Uterus (tissue), 4 donors: Measurements from ENCODE around the gene BIVM. TPM values are rescaled to one million over a fixed set of nuclear protein-coding genes. Genes with fewer than 3 reads are reported as not detected.
A peak's percentile ranks its signal among the peaks of the same experiment; 100 is the strongest.

ENCODE experiments used
- DNase-seq, 2 donors: peaks; one replicate each; pipeline ENCODE4 v3.0.0-alpha.2; 2019 to 2020
- H3K27ac ChIP-seq, 2 donors: fragments of 200-600 bp; sonication (generic); 1 replicate in 1 of 2; 2 replicates in 1 of 2; pipeline ENCODE4 v1.5.1; 2016 to 2018
- H3K27me3 ChIP-seq, 2 donors: fragments of 200-600 bp; sonication (generic); one replicate each; pipeline ENCODE4 v1.5.1; 2018 to 2019; ENCODE audit warnings: control low read depth in 1 of 2
- H3K36me3 ChIP-seq, 2 donors: fragments of 200-600 bp; sonication (generic); one replicate each; pipeline ENCODE4 v1.5.1; 2019; ENCODE audit warnings: control low read depth in 1 of 2
- H3K4me1 ChIP-seq, 2 donors: fragments of 200-600 bp; sonication (generic); one replicate each; pipeline ENCODE4 v1.5.1; 2018 to 2019; ENCODE audit warnings: control low read depth in 1 of 2
- H3K4me3 ChIP-seq, 2 donors: fragments of 200-600 bp; sonication (generic); 1 replicate in 1 of 2; 2 replicates in 1 of 2; pipeline ENCODE4 v1.5.1; 2018 to 2019; ENCODE audit warnings: mild to moderate bottlenecking in 1 of 2
- H3K9me3 ChIP-seq, 2 donors: fragments of 200-600 bp; sonication (generic); one replicate each; pipeline ENCODE4 v1.5.1; 2019; ENCODE audit warnings: control low read depth in 1 of 2
- CTCF ChIP-seq, 4 experiments: fragments of 200-600 bp in 2 of 4; fragments of 450-650 bp in 2 of 4; sonication (generic) in 2 of 4; IDR thresholded peaks; one replicate each; pipeline ENCODE4 v1.5.1; 2016 to 2019; ENCODE audit warnings: antibody characterized with exemption in 4 of 4, mild to moderate bottlenecking in 2 of 4, moderate library complexity in 1 of 4
- POLR2A ChIP-seq, 2 donors: fragments of 450-650 bp; IDR thresholded peaks; one replicate each; pipeline ENCODE4 v1.6.1; 2016; ENCODE audit warnings: antibody characterized with exemption in 2 of 2, mild to moderate bottlenecking in 1 of 2, moderate library complexity in 1 of 2
- intact Hi-C: fragments of 100-400 bp; cut with DNase I; formaldehyde crosslinking; loops from one replicate; pipeline ENCODE4 v1.15.1; 2023; ENCODE audit warnings: low total_unique reads
- total RNA-seq, 4 donors: library from RNA; depleted of rRNA in 3 of 4; stranded (reverse); fragments of >200 nt in 3 of 4; gene quantifications; one replicate each; pipeline versions ENCODE4 v1.1.0 to v1.2.4, GENCODE V29; 2014 to 2023
- donor health status: DM: yes; HTN: yes; CAD: no.

The BIVM gene, protein sequence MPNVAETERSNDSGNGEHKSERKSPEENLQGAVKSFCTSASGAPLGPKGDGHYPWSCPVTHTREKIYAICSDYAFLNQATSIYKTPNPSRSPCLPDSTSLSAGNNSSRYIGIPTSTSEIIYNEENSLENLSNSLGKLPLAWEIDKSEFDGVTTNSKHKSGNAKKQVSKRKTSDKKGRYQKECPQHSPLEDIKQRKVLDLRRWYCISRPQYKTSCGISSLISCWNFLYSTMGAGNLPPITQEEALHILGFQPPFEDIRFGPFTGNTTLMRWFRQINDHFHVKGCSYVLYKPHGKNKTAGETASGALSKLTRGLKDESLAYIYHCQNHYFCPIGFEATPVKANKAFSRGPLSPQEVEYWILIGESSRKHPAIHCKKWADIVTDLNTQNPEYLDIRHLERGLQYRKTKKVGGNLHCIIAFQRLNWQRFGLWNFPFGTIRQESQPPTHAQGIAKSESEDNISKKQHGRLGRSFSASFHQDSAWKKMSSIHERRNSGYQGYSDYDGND
- 10 to 100 TPM in 2 of 4 donors, 1 to 10 TPM in 2; 5.0 to 55.9 (median 18.0) TPM for total RNA-seq

DNA sequence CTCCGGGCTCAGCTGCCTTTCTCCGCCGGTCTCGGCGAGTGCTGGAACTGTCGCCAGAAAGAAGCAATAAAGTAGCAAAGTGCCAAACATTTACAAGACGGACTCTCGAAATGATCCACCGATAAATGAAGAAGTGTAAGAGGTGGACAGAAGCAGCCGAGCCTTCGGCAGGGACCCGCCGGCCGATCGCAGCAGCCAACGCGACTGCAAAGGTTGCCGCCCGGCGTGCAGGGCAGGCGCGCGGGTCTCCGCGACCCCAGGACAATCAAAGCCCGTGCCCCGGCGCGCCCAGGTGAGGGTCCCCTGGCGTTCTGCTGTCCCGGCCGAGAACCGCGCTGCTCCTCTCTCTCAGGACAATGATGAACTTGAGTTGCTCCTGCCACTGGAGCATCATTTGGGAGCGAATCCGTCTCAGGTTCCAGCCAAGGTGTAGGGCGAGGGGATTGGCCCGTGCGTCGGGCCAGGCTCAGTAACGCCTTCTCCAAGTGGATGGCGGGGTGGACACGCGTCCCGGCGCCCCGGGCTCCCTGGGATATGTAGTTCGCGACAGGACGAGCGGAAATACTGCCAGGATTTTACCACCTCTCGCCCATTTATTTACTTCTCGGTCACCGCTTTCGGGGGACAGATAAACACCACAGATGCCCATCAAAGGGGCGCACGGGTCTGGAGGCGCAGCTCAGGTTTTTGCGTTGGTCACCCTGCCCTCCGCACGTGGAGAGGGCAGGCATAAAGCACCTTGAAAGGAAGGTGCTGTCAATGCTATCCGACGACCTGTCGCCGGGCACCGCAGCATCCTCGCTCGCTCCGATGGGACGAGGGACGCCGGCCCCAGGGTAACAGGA, at the start of gene BIVM, which contains the start of gene POGLUT2:
TSS of gene BIVM (plus strand) at position 539 of the 845 bp plus-strand sequence. CDS start 8,149 bp downstream, outside the sequence.
TSS of gene POGLUT2 (minus strand) at position 396 of the 845 bp plus-strand sequence. CDS start at position 90, 306 bp downstream.
- intact Hi-C loops: no loop called here
- Histone ChIP-seq H3K4me1 (no peaks in the 10 kb centered on the region), H3K9me3 (no peaks in the 10 kb centered on the region), H3K27me3 (no peaks in the 10 kb centered on the region), H3K27ac (peak within 1 kb of the TSS; percentile 77 to 83), H3K4me3 (peak within 1 kb of the TSS; percentile 76 to 93), H3K36me3 (no peaks in the 10 kb centered on the region)
- DNase-seq: peak; percentile 89 to 90
- TF ChIP-seq CTCF (IDR thresholded peaks at IDR 0.05) (no peak), POLR2A (IDR thresholded peaks at IDR 0.05) (peak; percentile 27 to 42)

- no peaks in the 10 kb centered on the region for H3K36me3 ChIP-seq
- H3K4me1 ChIP-seq: no peaks in the 10 kb centered on the region
- no peak overlapping the region for H3K27ac ChIP-seq
- TF ChIP-seq POLR2A (IDR thresholded peaks at IDR 0.05) (no peak), CTCF (IDR thresholded peaks at IDR 0.05) (no peak)
- DNase-seq: no peak
- H3K9me3 ChIP-seq: no peaks in the 10 kb centered on the region
- intact Hi-C loops: no loop called here
- H3K27me3 ChIP-seq: no peaks in the 10 kb centered on the region
- no peak overlapping the region for H3K4me3 ChIP-seq
These were observed 47.0 kb upstream of the BIVM start for GRCh38 chr13:102751886-102752285.

GRCh38 chr13:102757006-102757405, 41.9 kb upstream of the BIVM start:
- Histone ChIP-seq H3K27me3 (no peaks in the 10 kb centered on the region), H3K4me3 (no peak overlapping the region), H3K9me3 (no peaks in the 10 kb centered on the region), H3K27ac (no peak overlapping the region), H3K36me3 (no peaks in the 10 kb centered on the region), H3K4me1 (no peaks in the 10 kb centered on the region)
- no peak for TF ChIP-seq CTCF (IDR thresholded peaks at IDR 0.05)
- TF ChIP-seq POLR2A (IDR thresholded peaks at IDR 0.05): no peak
- DNase-seq: no peak
- intact Hi-C loops: no loop called here

- no peaks in the 10 kb centered on the region for H3K27me3 ChIP-seq
- H3K4me1 ChIP-seq: no peaks in the 10 kb centered on the region
- no peaks in the 10 kb centered on the region for H3K9me3 ChIP-seq
- TF ChIP-seq CTCF (IDR thresholded peaks at IDR 0.05) (no peak), POLR2A (IDR thresholded peaks at IDR 0.05) (no peak)
- no peak overlapping the region for H3K27ac ChIP-seq
- H3K36me3 ChIP-seq: no peaks in the 10 kb centered on the region
- intact Hi-C loops: no loop called here
- DNase-seq: no peak
- no peak overlapping the region for H3K4me3 ChIP-seq
These were observed 40.1 kb upstream of the BIVM start for GRCh38 chr13:102758842-102759241.
